ENCODE measurements around the gene UNC13C. TPM values are rescaled to one million over a fixed set of nuclear protein-coding genes. Genes with fewer than 3 reads are reported as not detected.

The UNC13C gene
- polyA plus RNA-seq, 1 of the 3 experiments (the other 2 are of a cell fraction) = not detected

- TF ChIP-seq, protein P1, sequence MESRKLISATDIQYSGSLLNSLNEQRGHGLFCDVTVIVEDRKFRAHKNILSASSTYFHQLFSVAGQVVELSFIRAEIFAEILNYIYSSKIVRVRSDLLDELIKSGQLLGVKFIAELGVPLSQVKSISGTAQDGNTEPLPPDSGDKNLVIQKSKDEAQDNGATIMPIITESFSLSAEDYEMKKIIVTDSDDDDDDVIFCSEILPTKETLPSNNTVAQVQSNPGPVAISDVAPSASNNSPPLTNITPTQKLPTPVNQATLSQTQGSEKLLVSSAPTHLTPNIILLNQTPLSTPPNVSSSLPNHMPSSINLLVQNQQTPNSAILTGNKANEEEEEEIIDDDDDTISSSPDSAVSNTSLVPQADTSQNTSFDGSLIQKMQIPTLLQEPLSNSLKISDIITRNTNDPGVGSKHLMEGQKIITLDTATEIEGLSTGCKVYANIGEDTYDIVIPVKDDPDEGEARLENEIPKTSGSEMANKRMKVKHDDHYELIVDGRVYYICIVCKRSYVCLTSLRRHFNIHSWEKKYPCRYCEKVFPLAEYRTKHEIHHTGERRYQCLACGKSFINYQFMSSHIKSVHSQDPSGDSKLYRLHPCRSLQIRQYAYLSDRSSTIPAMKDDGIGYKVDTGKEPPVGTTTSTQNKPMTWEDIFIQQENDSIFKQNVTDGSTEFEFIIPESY (IDR thresholded peaks at IDR 0.05; ENCODE audit: borderline replicate concordance, low read depth) = no peak
- TF ChIP-seq CHD2 (IDR thresholded peaks at IDR 0.05; ENCODE audit: low read length, partially characterized antibody) (no peak), TAF1 (IDR thresholded peaks at IDR 0.05; ENCODE audit: borderline replicate concordance, low read depth, low read length) (no peak), SMC3 (IDR thresholded peaks at IDR 0.05; ENCODE audit: low read depth, low read length) (no peak), JUND (IDR thresholded peaks at IDR 0.05) (no peak), USF2 (IDR thresholded peaks at IDR 0.05; ENCODE audit: borderline replicate concordance, low read depth, low read length) (no peak), RXRA (IDR thresholded peaks at IDR 0.05; ENCODE audit: borderline replicate concordance, low read depth) (no peak), GABPA (IDR thresholded peaks at IDR 0.05; ENCODE audit: low read depth) (no peak), MXI1 (IDR thresholded peaks at IDR 0.05; ENCODE audit: low read depth, low read length) (no peak)
These were observed 180.8 kb downstream of the UNC13C start (continued) for GRCh38 chr15:54159012-54159411.

DNA sequence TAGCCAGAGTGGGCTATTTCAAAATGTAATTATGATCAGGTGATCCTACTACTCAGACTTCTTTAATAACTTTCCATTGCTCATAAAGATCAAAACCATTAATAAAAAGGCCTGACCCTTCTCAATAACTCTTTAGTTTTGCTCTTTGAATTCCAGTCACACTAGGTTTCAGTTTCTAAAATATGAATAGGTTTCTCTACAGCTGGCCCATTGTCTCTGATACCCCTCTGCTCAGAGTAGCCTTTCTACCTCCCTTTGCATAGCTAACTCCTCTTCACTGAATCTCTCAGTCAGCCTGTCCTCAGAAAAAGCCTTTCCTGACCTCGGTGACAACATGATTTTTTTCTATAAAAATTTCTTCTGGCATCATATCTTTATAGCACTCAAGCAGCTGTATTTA is 209.1 kb downstream of the UNC13C start:
- DNase-seq = no peak
- CTCF ChIA-PET = no interaction called here
- H3K27ac ChIP-seq (ENCODE audit: low read depth in 2 of 2, low read length in 1 of 2) = no peak overlapping the region
- H3K36me3 ChIP-seq (replicated peaks in 1 of 2; ENCODE audit: control insufficient read depth in 1 of 2, insufficient read depth in 2 of 2, low read length in 1 of 2) = no peaks in the 10 kb centered on the region
- no peaks in the 10 kb centered on the region for H3K79me2 ChIP-seq (ENCODE audit: insufficient read depth)
- no peaks in the 10 kb centered on the region for H3K4me1 ChIP-seq (ENCODE audit: control insufficient read depth in 1 of 2, insufficient read depth in 2 of 2, low read depth in 1 of 2, low read length in 1 of 2)
- TF ChIP-seq NRF1 (IDR thresholded peaks at IDR 0.05; ENCODE audit: low read depth, low read length) (no peak), EZH2phosphoT487 (IDR thresholded peaks at IDR 0.05; ENCODE audit: borderline replicate concordance, low read depth) (no peak), GATA2 (CRISPR knock-in tag; IDR thresholded peaks at IDR 0.05) (no peak), TCF12 (IDR thresholded peaks at IDR 0.05) (no peak), MEF2A (IDR thresholded peaks at IDR 0.05; ENCODE audit: borderline replicate concordance, low read depth) (no peak), TEAD4 (IDR thresholded peaks at IDR 0.05; ENCODE audit: borderline replicate concordance, insufficient read depth) (no peak), JUND (IDR thresholded peaks at IDR 0.05) (no peak), RAD21 (IDR thresholded peaks at IDR 0.05; ENCODE audit: low read length) (no peak)
- TF ChIP-seq, protein P2, sequence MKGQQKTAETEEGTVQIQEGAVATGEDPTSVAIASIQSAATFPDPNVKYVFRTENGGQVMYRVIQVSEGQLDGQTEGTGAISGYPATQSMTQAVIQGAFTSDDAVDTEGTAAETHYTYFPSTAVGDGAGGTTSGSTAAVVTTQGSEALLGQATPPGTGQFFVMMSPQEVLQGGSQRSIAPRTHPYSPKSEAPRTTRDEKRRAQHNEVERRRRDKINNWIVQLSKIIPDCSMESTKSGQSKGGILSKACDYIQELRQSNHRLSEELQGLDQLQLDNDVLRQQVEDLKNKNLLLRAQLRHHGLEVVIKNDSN (IDR thresholded peaks at IDR 0.05; ENCODE audit: borderline replicate concordance, low read depth) = no peak
- no peaks in the 10 kb centered on the region for H3K9me3 ChIP-seq
- WGBS (ENCODE audit: low lambda C conversion rate) = 3% methylated on average over 1 of the region's 1 CpG
- no peaks in the 10 kb centered on the region for H3F3A ChIP-seq (replicated peaks; ENCODE audit: insufficient read depth)
- H3K9me2 ChIP-seq = no peaks in the 10 kb centered on the region
- no peaks in the 10 kb centered on the region for H4K20me1 ChIP-seq (ENCODE audit: insufficient read depth)
- POLR2A ChIA-PET = no interaction called here
- no peaks in the 10 kb centered on the region for H3K27me3 ChIP-seq (ENCODE audit: insufficient read depth)
- no peak overlapping the region for H3K4me2 ChIP-seq
- H2AFZ ChIP-seq (ENCODE audit: low read depth) = no peak overlapping the region
- no peak overlapping the region for H3K9ac ChIP-seq
- no peak overlapping the region for H3K4me3 ChIP-seq (ENCODE audit: low read depth in 2 of 2, low read length in 1 of 2)
